Activated CD4-positive, CD25-positive, alpha-beta regulatory T cell treated with anti-CD3 and anti-CD28 coated beads, Interleukin-2, amount 50 U/mL, for 24 hours (primary cell): ENCODE data around the gene STK39.
"Not testable (repeated sequence)": the region's sequence is repeated elsewhere in the genome, so short reads cannot be mapped to it uniquely, and the experiment has no call there.

Experiments used
- ATAC-seq, 2 donors: fragments of 150-1000 bp; cut with Tn5 transposase; one replicate each; pipeline ENCODE4 v1.10.0; 2021; ENCODE audit warnings: mild to moderate bottlenecking in 1 of 2, moderate library complexity in 1 of 2

Gene STK39

GRCh38 chr2:168247341-168248261 is at the start of gene STK39:
Gene STK39, minus strand, starts transcription at chr2:168247595. Its CDS starts 160 bp downstream, at chr2:168247435.
- ATAC-seq: peak; percentile 68

GRCh38 chr2:168295051-168295450 is 47.7 kb upstream of the STK39 start:
- no peak for ATAC-seq

- no peak for ATAC-seq
Measured at GRCh38 chr2:168294409-168294808, 47.0 kb upstream of the STK39 start.

GRCh38 chr2:168293766-168294165 is 46.4 kb upstream of the STK39 start:
- ATAC-seq: no peak

GRCh38 chr2:168290391-168290790 is 43.0 kb upstream of the STK39 start:
- no peak for ATAC-seq

- no peak for ATAC-seq
Measured at GRCh38 chr2:168289880-168290279, 42.5 kb upstream of the STK39 start.

GRCh38 chr2:168286535-168286934 is 39.1 kb upstream of the STK39 start:
- ATAC-seq: no peak

GRCh38 chr2:168278424-168278888 is 31.1 kb upstream of the STK39 start:
- ATAC-seq: no peak

- no peak for ATAC-seq
Measured at GRCh38 chr2:168277276-168277675, 29.9 kb upstream of the STK39 start.

GRCh38 chr2:168272225-168272624 is 24.8 kb upstream of the STK39 start:
- ATAC-seq: no peak

GRCh38 chr2:168262926-168263325 is 15.5 kb upstream of the STK39 start:
- ATAC-seq: not testable (repeated sequence)

- ATAC-seq: no peak
Measured at GRCh38 chr2:168256448-168256847, 9.1 kb upstream of the STK39 start.

GRCh38 chr2:168255866-168256265 is 8.5 kb upstream of the STK39 start:
- ATAC-seq: no peak

GRCh38 chr2:168255103-168255502 is 7.7 kb upstream of the STK39 start:
- ATAC-seq: no peak

- no peak for ATAC-seq
Measured at GRCh38 chr2:168254158-168254935, 7.0 kb upstream of the STK39 start.

- no peak for ATAC-seq
Measured at GRCh38 chr2:168253379-168253778, 6.0 kb upstream of the STK39 start.

- ATAC-seq: no peak
Measured at GRCh38 chr2:168252976-168253375, 5.6 kb upstream of the STK39 start.

GRCh38 chr2:168246483-168247340 is 683 bp downstream of the STK39 start:
- peak; percentile 55 to 67 for ATAC-seq

- no peak for ATAC-seq
Measured at GRCh38 chr2:168246072-168246482, 1.3 kb downstream of the STK39 start.

- no peak for ATAC-seq
Measured at GRCh38 chr2:168245074-168245825, 2.1 kb downstream of the STK39 start.

- ATAC-seq: peak; percentile 42 to 61
Measured at GRCh38 chr2:168244318-168244717, 3.1 kb downstream of the STK39 start.

- no peak for ATAC-seq
Measured at GRCh38 chr2:168243061-168243460, 4.3 kb downstream of the STK39 start.
